ENCODE results near the gene MYO1E. TPM values are rescaled to one million over a fixed set of nuclear protein-coding genes. Genes with fewer than 3 reads are reported as not detected.

MYO1E gene
- total and polyA plus RNA-seq, 2 of the 4 experiments (the other 2 are of a cell fraction), result 13.4 to 37.3 TPM

DNA sequence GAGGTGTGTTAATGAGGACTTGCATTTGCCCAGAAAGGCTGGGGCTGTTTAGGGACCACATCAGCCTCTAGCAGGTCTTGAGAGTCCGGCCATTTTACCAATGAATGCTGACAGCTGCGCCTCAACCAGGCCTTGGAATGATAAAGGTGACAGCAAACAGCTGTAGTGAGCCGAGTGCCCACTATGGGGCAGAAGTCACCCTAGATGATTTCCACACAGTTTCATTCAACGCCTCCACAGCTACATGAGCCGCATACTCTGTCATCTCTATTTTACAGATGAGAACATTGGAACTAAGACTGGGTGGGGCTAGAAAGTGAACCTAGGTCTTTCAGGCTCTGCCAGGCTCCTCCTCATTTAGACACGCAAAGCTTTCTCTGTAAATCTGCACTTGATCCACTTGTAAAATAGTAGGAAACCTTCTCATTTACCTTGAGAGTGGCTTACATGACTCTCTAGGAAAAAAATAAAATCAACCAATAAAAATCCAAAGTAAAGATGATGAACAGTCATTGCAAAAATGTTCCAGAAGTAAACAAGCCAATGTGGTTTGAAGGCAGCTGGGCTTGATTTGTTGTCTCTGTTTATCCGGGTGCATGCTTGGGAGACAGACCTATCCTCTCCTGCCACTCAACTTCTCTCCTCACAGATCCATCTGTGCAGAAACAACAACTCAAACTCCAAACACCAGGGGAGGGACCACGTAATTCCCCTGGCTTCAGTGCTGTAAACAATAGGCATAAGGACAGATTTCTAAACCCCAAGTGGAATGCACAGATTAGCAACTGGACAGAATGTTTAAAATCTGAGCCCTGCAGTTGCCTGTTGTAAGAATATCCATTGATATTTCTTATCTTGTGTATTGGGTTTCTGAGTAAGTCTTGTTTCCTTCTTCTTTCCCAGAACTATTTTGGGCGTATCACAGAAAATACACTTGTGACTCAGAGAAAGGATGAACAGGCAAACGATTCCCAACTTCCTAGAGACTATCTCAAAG is 197.5 kb downstream of the MYO1E start (continued):
- no peak for TF ChIP-seq FOS (IDR thresholded peaks at IDR 0.05; ENCODE audit: low read depth, low read length)
- TF ChIP-seq, protein P1, sequence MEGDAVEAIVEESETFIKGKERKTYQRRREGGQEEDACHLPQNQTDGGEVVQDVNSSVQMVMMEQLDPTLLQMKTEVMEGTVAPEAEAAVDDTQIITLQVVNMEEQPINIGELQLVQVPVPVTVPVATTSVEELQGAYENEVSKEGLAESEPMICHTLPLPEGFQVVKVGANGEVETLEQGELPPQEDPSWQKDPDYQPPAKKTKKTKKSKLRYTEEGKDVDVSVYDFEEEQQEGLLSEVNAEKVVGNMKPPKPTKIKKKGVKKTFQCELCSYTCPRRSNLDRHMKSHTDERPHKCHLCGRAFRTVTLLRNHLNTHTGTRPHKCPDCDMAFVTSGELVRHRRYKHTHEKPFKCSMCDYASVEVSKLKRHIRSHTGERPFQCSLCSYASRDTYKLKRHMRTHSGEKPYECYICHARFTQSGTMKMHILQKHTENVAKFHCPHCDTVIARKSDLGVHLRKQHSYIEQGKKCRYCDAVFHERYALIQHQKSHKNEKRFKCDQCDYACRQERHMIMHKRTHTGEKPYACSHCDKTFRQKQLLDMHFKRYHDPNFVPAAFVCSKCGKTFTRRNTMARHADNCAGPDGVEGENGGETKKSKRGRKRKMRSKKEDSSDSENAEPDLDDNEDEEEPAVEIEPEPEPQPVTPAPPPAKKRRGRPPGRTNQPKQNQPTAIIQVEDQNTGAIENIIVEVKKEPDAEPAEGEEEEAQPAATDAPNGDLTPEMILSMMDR (conservative IDR thresholded peaks at IDR 0.05; ENCODE audit: low read depth, low read length), result peak; percentile 62

All from IMR-90 (cell line).